Smooth muscle cell (in vitro differentiated cells): ENCODE measurements around the gene PRRX1. TPM values are rescaled to one million over a fixed set of nuclear protein-coding genes. Genes with fewer than 3 reads are reported as not detected.

Experiments used
- DNase-seq: peaks from one replicate; lab custom pipeline; 2025; ENCODE audit not compliant: unreplicated experiment; lab: John Stamatoyannopoulos, UW
- H2AFZ ChIP-seq: fragments of 200-600 bp; sonication (generic); 2 replicates; pipeline ENCODE4 v1.6.0; 2016; ENCODE audit warnings: antibody characterized with exemption, low read depth, mild to moderate bottlenecking
- H3F3A ChIP-seq: fragments of 200-600 bp; sonication (generic); 2 replicates; pipeline ENCODE4 v1.6.0; 2017; ENCODE audit warnings: antibody characterized with exemption, low read depth
- H3K27ac ChIP-seq: fragments of 200-600 bp; sonication (generic); 2 replicates; pipeline ENCODE4 v1.5.1; 2016; ENCODE audit warnings: low read depth, mild to moderate bottlenecking
- H3K27me3 ChIP-seq: fragments of 200-600 bp; sonication (generic); 2 replicates; pipeline ENCODE4 v1.6.1; 2016; ENCODE audit warnings: low read depth, mild to moderate bottlenecking
- H3K36me3 ChIP-seq: fragments of 200-600 bp; sonication (generic); 2 replicates; pipeline ENCODE4 v1.5.1; 2016; ENCODE audit warnings: low read depth
- H3K4me1 ChIP-seq: fragments of 200-600 bp; sonication (generic); 2 replicates; pipeline ENCODE4 v1.5.1; 2016; ENCODE audit warnings: low read depth
- H3K4me2 ChIP-seq: fragments of 200-600 bp; sonication (generic); 2 replicates; pipeline ENCODE4 v1.6.0; 2016; ENCODE audit warnings: mild to moderate bottlenecking
- H3K4me3 ChIP-seq: fragments of 200-600 bp; sonication (generic); 2 replicates; pipeline ENCODE4 v1.5.1; 2016; ENCODE audit warnings: mild to moderate bottlenecking
- H3K79me2 ChIP-seq: fragments of 200-600 bp; sonication (generic); 2 replicates; pipeline ENCODE4 v1.6.0; 2016; ENCODE audit warnings: low read depth, mild to moderate bottlenecking
- H3K9ac ChIP-seq: fragments of 200-600 bp; sonication (generic); 2 replicates; pipeline ENCODE4 v1.6.0; 2016; ENCODE audit warnings: low read depth
- H3K9me3 ChIP-seq: fragments of 200-600 bp; sonication (generic); replicated peaks from 2 replicates; pipeline ENCODE4 v1.5.1; 2016; ENCODE audit warnings: low read depth
- H4K20me1 ChIP-seq: fragments of 200-600 bp; sonication (generic); 2 replicates; pipeline ENCODE4 v1.6.0; 2016; ENCODE audit warnings: low read depth
- WGBS: methylation state at CpG from one replicate; pipeline ENCODE4 v1.1.7; 2016; ENCODE audit warnings: low lambda C conversion rate; 5-methylcytosine and 5-hydroxymethylcytosine counted together
- polyA plus RNA-seq: library from polyadenylated mRNA; unstranded; fragments of >200 nt; fragmentation: Nextera tagmentation; extraction: Ambion mirVana; gene quantifications from 2 replicates; pipeline ENCODE4 v1.2.1, GENCODE V29; 2016
- total RNA-seq: library from RNA; depleted of rRNA; stranded (reverse); fragments of >200 nt; gene quantifications from 2 replicates; pipeline ENCODE4 v1.2.3, GENCODE V29; 2014
- TF ChIP-seq, protein P1 (sequence below): fragments of 200-600 bp; sonication (generic); IDR thresholded peaks from 2 replicates; pipeline ENCODE4 v1.5.1; 2017; ENCODE audit warnings: borderline replicate concordance, mild to moderate bottlenecking, antibody characterized with exemption; ENCODE audit not compliant: insufficient read depth, poor library complexity, severe bottlenecking

Gene PRRX1
- total and polyA plus RNA-seq, 2 experiments from 2014 or later = 31.9 to 59.6 TPM

DNA sequence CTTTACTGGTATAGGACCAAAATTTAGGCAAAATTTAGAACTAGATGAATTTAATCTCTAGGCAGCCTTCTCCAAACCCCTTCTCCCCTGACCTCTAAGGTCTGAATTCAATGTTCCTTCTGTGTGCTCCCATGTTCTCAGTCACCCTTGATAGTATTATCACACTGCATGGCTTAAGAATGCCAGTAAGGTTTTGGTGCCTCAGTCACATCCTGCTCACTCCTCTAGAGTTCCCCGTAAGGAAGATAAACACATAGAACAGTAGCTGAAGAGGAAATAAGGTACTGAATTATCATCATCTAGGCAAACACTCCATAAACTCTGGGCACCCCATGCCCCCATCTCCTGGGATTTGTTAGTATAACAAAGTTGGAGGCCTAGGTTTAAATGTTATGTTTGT is 18.2 kb downstream of the PRRX1 start:
- TF ChIP-seq, protein P1, sequence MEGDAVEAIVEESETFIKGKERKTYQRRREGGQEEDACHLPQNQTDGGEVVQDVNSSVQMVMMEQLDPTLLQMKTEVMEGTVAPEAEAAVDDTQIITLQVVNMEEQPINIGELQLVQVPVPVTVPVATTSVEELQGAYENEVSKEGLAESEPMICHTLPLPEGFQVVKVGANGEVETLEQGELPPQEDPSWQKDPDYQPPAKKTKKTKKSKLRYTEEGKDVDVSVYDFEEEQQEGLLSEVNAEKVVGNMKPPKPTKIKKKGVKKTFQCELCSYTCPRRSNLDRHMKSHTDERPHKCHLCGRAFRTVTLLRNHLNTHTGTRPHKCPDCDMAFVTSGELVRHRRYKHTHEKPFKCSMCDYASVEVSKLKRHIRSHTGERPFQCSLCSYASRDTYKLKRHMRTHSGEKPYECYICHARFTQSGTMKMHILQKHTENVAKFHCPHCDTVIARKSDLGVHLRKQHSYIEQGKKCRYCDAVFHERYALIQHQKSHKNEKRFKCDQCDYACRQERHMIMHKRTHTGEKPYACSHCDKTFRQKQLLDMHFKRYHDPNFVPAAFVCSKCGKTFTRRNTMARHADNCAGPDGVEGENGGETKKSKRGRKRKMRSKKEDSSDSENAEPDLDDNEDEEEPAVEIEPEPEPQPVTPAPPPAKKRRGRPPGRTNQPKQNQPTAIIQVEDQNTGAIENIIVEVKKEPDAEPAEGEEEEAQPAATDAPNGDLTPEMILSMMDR = no peak
- no peak overlapping the region for H2AFZ ChIP-seq
- H3K9me3 ChIP-seq = no peaks in the 10 kb centered on the region
- no peak for DNase-seq
- no peaks in the 10 kb centered on the region for H3K36me3 ChIP-seq
- peak overlapping the region; percentile 13 for H3K27ac ChIP-seq
- H3K27me3 ChIP-seq = no peaks in the 10 kb centered on the region
- no peaks in the 10 kb centered on the region for H3K4me1 ChIP-seq
- no peaks in the 10 kb centered on the region for H3F3A ChIP-seq
- peaks cover 86% of the 10 kb centered on the region for H3K79me2 ChIP-seq
- no peak overlapping the region for H3K9ac ChIP-seq
- H3K4me3 ChIP-seq = no peak overlapping the region
- peak overlapping the region; percentile 33 for H3K4me2 ChIP-seq
- 32% methylated on average over 1 of the region's 1 CpG for WGBS
- peaks cover 8% of the 10 kb centered on the region for H4K20me1 ChIP-seq

DNA sequence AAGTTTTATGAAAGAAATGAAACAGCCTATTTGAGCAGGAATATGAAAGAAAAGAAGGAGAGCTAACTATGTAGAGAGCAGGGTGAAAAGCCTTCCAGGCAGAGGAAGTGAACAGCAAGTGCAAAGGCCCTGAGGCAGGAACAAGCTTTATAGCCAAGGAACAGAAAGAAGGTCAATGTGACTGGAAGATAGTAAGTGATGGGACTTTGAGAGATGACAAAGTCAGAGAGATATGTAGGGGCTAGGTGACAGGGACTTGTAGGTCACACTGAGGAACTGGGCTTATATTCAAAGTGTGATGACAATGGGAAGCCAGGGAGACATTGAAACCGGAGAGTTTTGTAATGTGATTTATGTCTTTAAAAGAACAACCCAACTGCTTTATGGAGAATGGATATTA is 18.9 kb downstream of the PRRX1 start:
- DNase-seq = no peak
- Histone ChIP-seq H3K79me2 (peaks cover 85% of the 10 kb centered on the region), H3K4me3 (no peak overlapping the region), H3K27ac (peak overlapping the region; percentile 13), H2AFZ (no peak overlapping the region), H3K4me1 (no peaks in the 10 kb centered on the region), H3K36me3 (no peaks in the 10 kb centered on the region), H3K27me3 (no peaks in the 10 kb centered on the region), H3K9me3 (no peaks in the 10 kb centered on the region), H4K20me1 (peaks cover 6% of the 10 kb centered on the region), H3K9ac (no peak overlapping the region), H3F3A (no peaks in the 10 kb centered on the region), H3K4me2 (no peak overlapping the region)
- 87% methylated on average over 1 of the region's 1 CpG for WGBS
- TF ChIP-seq, protein P1 = no peak

DNA sequence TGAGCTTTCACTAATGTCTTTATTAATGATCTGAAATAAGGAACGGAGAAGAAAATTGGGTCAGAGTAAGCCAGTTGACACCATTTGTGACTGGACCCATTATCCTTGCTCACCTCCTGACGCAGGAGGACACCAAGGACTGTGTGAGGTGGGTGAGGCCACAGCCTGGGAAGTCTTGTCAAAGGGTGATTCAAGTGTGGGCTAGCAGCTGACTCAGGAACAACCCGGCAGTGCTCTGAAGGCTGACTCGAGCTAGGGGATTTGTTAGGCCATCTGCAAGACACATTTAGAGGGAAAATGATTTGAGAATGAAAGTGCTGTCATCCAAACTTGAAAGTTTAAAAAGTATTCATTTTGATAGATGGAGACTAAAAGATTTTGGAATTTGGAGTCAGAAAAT is 21.2 kb downstream of the PRRX1 start:
- H3K9me3 ChIP-seq = no peaks in the 10 kb centered on the region
- H3K4me1 ChIP-seq = no peaks in the 10 kb centered on the region

DNA sequence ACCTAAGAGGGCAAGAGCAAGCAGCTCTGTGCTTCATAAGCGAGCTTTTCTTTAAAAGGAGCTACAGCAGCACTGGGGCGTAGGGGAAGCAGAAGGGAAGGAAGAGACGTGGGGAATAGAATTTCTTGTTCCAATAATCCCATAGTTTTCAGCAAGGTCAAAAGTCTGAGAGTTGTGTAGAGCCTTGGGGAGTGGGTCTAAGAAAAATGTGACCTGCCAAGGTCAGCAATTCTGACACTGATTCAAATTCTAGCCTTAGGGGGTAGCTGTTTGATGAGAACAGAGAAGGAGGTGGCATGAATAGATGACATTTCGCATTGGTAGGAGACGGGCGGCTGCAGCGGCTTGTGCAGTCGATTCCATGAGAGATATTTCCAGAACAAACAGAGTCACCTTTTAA is 22.4 kb downstream of the PRRX1 start:
- Histone ChIP-seq H3K36me3 (no peaks in the 10 kb centered on the region), H3F3A (no peaks in the 10 kb centered on the region), H3K9ac (no peak overlapping the region), H3K4me3 (no peak overlapping the region), H3K27me3 (no peaks in the 10 kb centered on the region), H3K9me3 (no peaks in the 10 kb centered on the region), H3K4me1 (no peaks in the 10 kb centered on the region), H3K79me2 (peaks cover 82% of the 10 kb centered on the region), H4K20me1 (no peaks in the 10 kb centered on the region), H3K4me2 (no peak overlapping the region), H3K27ac (no peak overlapping the region), H2AFZ (no peak overlapping the region)
- DNase-seq = no peak
- 85% methylated on average over 8 of the region's 8 CpGs for WGBS
- TF ChIP-seq, protein P1 = no peak

More for the DNA sequence above, 21.2 kb downstream of the PRRX1 start:
- TF ChIP-seq, protein P1 = no peak
- no peak for DNase-seq
- peak overlapping the region; percentile 37 for H3K4me2 ChIP-seq
- WGBS = 34% methylated on average over 4 of the region's 4 CpGs
- H4K20me1 ChIP-seq = no peaks in the 10 kb centered on the region
- no peaks in the 10 kb centered on the region for H3K36me3 ChIP-seq
- no peak overlapping the region for H3K4me3 ChIP-seq
- H3K9ac ChIP-seq = no peak overlapping the region
- no peaks in the 10 kb centered on the region for H3K27me3 ChIP-seq
- H3K79me2 ChIP-seq = peaks cover 84% of the 10 kb centered on the region
- H3F3A ChIP-seq = no peaks in the 10 kb centered on the region
- H3K27ac ChIP-seq = peak overlapping the region; percentile 25
- no peak overlapping the region for H2AFZ ChIP-seq
